Measurements from ENCODE around the gene HOXA7. TPM values are rescaled to one million over a fixed set of nuclear protein-coding genes. Genes with fewer than 3 reads are reported as not detected.

Gene HOXA7
- total RNA-seq, 1 experiment from 2014 or later = not detected

GRCh38 chr7:27143950-27144780 lies 12.3 kb downstream of the HOXA7 start:
- POLR2A ChIA-PET (ENCODE audit: unreplicated experiment) = interaction anchor here (0.6 kb wide), 1 partner anchor 22 kb away, joined by 4 read pairs; no protein-coding TSS in a partner anchor
- TF ChIP-seq CTCF (conservative IDR thresholded peaks at IDR 0.05) (no peak), EZH2 (IDR thresholded peaks at IDR 0.05; ENCODE audit: low read depth) (no peak)
- H3K36me3 ChIP-seq (ENCODE audit: low read depth) = no peaks in the 10 kb centered on the region
- intact Hi-C loops (cut with micrococcal nuclease; ENCODE audit: unreplicated experiment) = no loop called here
- no peak overlapping the region for H2AFZ ChIP-seq
- no peaks in the 10 kb centered on the region for H3K79me2 ChIP-seq (ENCODE audit: low read depth)
- 0 out of 2 replicates have a peak, but pooled peaks cover 6% of the 10 kb centered on the region for H3K4me1 ChIP-seq (replicated peaks; ENCODE audit: insufficient read depth)
- DNase-seq = no peak
- CTCF ChIA-PET = interaction anchor here (0.6 kb wide), 1 partner anchor 1054 kb away, joined by 5 read pairs; no protein-coding TSS in a partner anchor
- H3F3A ChIP-seq (ENCODE audit: insufficient read depth, low read depth) = peaks cover 2% of the 10 kb centered on the region; the same call in 1 of the 2 replicates
- H3K4me3 ChIP-seq = no peak overlapping the region
- H3K4me2 ChIP-seq = no peak overlapping the region
- no peak overlapping the region for H3K27ac ChIP-seq
- no peaks in the 10 kb centered on the region for H3K9me2 ChIP-seq (ENCODE audit: insufficient read depth)
- no TSS peak for BruUV-seq (replicated peaks)
- H4K20me1 ChIP-seq (ENCODE audit: insufficient read depth) = no peaks in the 10 kb centered on the region
- H3K27me3 ChIP-seq (ENCODE audit: insufficient read depth, low read depth) = no peaks in the 10 kb centered on the region
- H3K9me3 ChIP-seq (ENCODE audit: insufficient read depth, low read depth) = no peaks in the 10 kb centered on the region

GRCh38 chr7:27143023-27143949 lies 13.2 kb downstream of the HOXA7 start, which contains the start of gene HOXA5:
HOXA5 (minus strand) TSS chr7:27143681; CDS start chr7:27143607, 74 bp downstream.
- H3K4me1 ChIP-seq (replicated peaks; ENCODE audit: insufficient read depth) = 0 out of 2 replicates have a peak, but pooled peaks cover 2% of the 10 kb centered on the region
- H3K79me2 ChIP-seq (ENCODE audit: low read depth) = no peaks in the 10 kb centered on the region
- intact Hi-C loops (cut with micrococcal nuclease; ENCODE audit: unreplicated experiment) = no loop called here
- H3F3A ChIP-seq (ENCODE audit: insufficient read depth, low read depth) = no peaks in the 10 kb centered on the region; the same call in 1 of the 2 replicates
- no peak for DNase-seq
- H2AFZ ChIP-seq = no peak within 1 kb of the TSS
- no TSS peak for BruUV-seq (replicated peaks)
- H3K36me3 ChIP-seq (ENCODE audit: low read depth) = no peaks in the 10 kb centered on the region
- H3K9me3 ChIP-seq (ENCODE audit: insufficient read depth, low read depth) = no peaks in the 10 kb centered on the region
- no peak within 1 kb of the TSS for H3K4me2 ChIP-seq
- H4K20me1 ChIP-seq (ENCODE audit: insufficient read depth) = no peaks in the 10 kb centered on the region
- H3K27me3 ChIP-seq (ENCODE audit: insufficient read depth, low read depth) = no peaks in the 10 kb centered on the region
- H3K9me2 ChIP-seq (ENCODE audit: insufficient read depth) = no peaks in the 10 kb centered on the region
- no peak within 1 kb of the TSS for H3K4me3 ChIP-seq
- POLR2A ChIA-PET (ENCODE audit: unreplicated experiment) = interaction anchor here (0.6 kb wide), 1 partner anchor 21 kb away, joined by 4 read pairs; no protein-coding TSS in a partner anchor
- CTCF ChIA-PET = interaction anchor here (0.6 kb wide), 1 partner anchor 1053 kb away, joined by 5 read pairs; no protein-coding TSS in a partner anchor
- no peak within 1 kb of the TSS for H3K27ac ChIP-seq
- TF ChIP-seq CTCF (conservative IDR thresholded peaks at IDR 0.05) (no peak), EZH2 (IDR thresholded peaks at IDR 0.05; ENCODE audit: low read depth) (no peak)

GRCh38 chr7:27142580-27143022 lies 13.9 kb downstream of the HOXA7 start:
- POLR2A ChIA-PET (ENCODE audit: unreplicated experiment) = no interaction called here
- Histone ChIP-seq H3K36me3 (ENCODE audit: low read depth) (no peaks in the 10 kb centered on the region), H3K4me3 (no peak overlapping the region), H2AFZ (no peak overlapping the region), H4K20me1 (ENCODE audit: insufficient read depth) (no peaks in the 10 kb centered on the region), H3K4me1 (replicated peaks; ENCODE audit: insufficient read depth) (no peaks in the 10 kb centered on the region), H3K9me2 (ENCODE audit: insufficient read depth) (no peaks in the 10 kb centered on the region), H3K27me3 (ENCODE audit: insufficient read depth, low read depth) (no peaks in the 10 kb centered on the region), H3K27ac (no peak overlapping the region), H3K79me2 (ENCODE audit: low read depth) (no peaks in the 10 kb centered on the region), H3K9me3 (ENCODE audit: insufficient read depth, low read depth) (no peaks in the 10 kb centered on the region), H3K4me2 (no peak overlapping the region), H3F3A (ENCODE audit: insufficient read depth, low read depth) (no peaks in the 10 kb centered on the region; the same call in 1 of the 2 replicates)
- CTCF ChIA-PET = interaction anchor here (0.6 kb wide), 1 partner anchor 291 kb away, joined by 4 read pairs; no protein-coding TSS in a partner anchor
- no TSS peak for BruUV-seq (replicated peaks)
- TF ChIP-seq CTCF (conservative IDR thresholded peaks at IDR 0.05) = no peak
- TF ChIP-seq EZH2 (IDR thresholded peaks at IDR 0.05; ENCODE audit: low read depth) = no peak
- no peak for DNase-seq
- intact Hi-C loops (cut with micrococcal nuclease; ENCODE audit: unreplicated experiment) = no loop called here
